WTC11 (cell line): ENCODE data around the gene KNSTRN. TPM values are rescaled to one million over a fixed set of nuclear protein-coding genes. Genes with fewer than 3 reads are reported as not detected.

Experiments
- total RNA-seq: library from RNA; stranded (reverse); gene quantifications from 3 replicates; pipeline ENCODE4 v1.2.3, GENCODE V29; 2021

Gene KNSTRN
- total RNA-seq, 1 experiment from 2014 or later: 73.4 TPM

Other genes with a start within 250 kb of the KNSTRN start
- 148 to 192 TPM (median 156 TPM) in 3 replicates for gene BUB1B, start 221.7 kb upstream of the KNSTRN start, total RNA-seq
- 8.7 to 11.7 TPM (median 9.6 TPM) in 3 replicates for gene PAK6, start 143.7 kb upstream of the KNSTRN start, total RNA-seq
- 1.2 to 1.7 TPM (median 1.4 TPM) in 3 replicates for gene ANKRD63, start 99.7 kb upstream of the KNSTRN start, total RNA-seq
- 14.2 to 18.5 TPM (median 15.2 TPM) in 3 replicates for gene PLCB2, start 74.8 kb upstream of the KNSTRN start, total RNA-seq
- gene INAFM2, start 59.0 kb upstream of the KNSTRN start, total RNA-seq: 28.2 to 34.2 TPM (median 30.3 TPM) in 3 replicates
- gene CCDC9B, start 41.8 kb upstream of the KNSTRN start, total RNA-seq: 1.4 to 1.8 TPM (median 1.8 TPM) in 3 replicates
- gene PHGR1, start 31.7 kb upstream of the KNSTRN start, total RNA-seq: not detected in 3 replicates
- gene DISP2, start 24.5 kb upstream of the KNSTRN start, total RNA-seq: 1.0 to 3.5 TPM (median 1.9 TPM) in 3 replicates
- gene IVD, start 23.1 kb downstream of the KNSTRN start, total RNA-seq: 82.2 to 96.1 TPM (median 89.3 TPM) in 3 replicates
- 40.7 to 49.1 TPM (median 41.5 TPM) in 3 replicates for gene BAHD1, start 58.2 kb downstream of the KNSTRN start, total RNA-seq
- gene CHST14, start 88.3 kb downstream of the KNSTRN start, total RNA-seq: 21.3 to 29.5 TPM (median 26.2 TPM) in 3 replicates
- gene CCDC32, start 182.3 kb downstream of the KNSTRN start, total RNA-seq: 12.8 to 15.6 TPM (median 13.7 TPM) in 3 replicates
- 28.5 to 34.2 TPM (median 30.8 TPM) in 3 replicates for gene RPUSD2, start 186.6 kb downstream of the KNSTRN start, total RNA-seq
- 18.4 to 24.0 TPM (median 21.1 TPM) in 3 replicates for gene KNL1, start 211.5 kb downstream of the KNSTRN start, total RNA-seq